NCI-H1105 treated with DMSO at 0.1 percent for 48 hours (cell line): ENCODE measurements around the gene GMPR.

ENCODE experiments used
- DNase-seq: peaks from one replicate; lab custom pipeline; 2025; lab: John Stamatoyannopoulos, UW

The GMPR gene

DNA sequence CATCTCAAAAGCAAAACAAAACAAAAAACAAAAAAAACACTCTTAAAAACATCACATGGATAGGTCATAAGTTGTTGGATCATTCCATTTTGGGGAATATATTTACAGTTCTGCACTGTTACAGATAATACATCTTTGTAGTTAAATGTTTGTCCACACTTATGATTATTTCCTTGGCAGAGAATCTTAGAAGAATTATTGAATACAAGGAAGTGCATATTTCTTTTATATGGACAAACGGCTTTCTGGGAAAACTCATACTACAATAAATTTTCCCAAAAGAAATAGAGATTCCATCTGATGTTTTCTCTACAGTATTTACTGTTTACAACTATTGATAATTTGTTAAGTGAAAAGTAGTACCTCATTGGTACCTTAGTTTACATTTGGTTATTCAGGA lies 33.8 kb downstream of the GMPR start:
- no peak for DNase-seq

GRCh38 chr6:16273256-16273655 lies 34.9 kb downstream of the GMPR start:
- DNase-seq = no peak

- DNase-seq = no peak
Observed at GRCh38 chr6:16274483-16274882, 36.1 kb downstream of the GMPR start.

DNA sequence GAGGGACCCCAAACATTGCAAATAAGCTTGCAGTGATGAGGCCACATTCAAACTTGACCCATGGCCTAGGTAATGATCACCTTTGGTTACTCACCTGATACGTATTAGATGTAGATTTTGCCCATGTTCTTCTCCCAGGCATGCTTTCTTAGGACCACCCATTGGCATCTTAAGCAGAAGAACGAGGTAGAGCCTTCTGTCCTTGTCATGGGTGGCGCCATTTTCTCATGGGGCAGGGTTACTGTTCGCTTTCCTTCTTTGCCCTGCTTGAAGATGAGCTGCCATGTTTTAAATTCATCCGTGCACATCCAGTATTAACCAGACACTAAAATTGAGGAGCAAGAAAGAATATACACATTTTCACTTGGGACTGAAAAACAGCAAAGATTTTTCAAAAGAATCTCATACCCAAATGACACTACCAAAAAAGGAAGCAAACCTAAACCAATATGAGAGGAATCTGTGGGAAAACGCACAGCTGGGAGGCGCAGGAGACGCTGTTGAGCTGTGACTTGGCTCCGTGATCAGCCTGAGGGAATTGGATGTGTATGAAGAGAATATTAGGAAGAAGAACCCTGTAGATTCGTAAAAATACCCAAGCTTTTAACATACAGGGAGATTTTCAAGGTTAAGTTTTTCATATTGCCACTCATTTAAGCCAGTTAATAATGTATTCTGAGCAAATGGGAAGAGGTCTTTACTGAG lies 36.6 kb downstream of the GMPR start:
- no peak for DNase-seq

GRCh38 chr6:16277101-16277981 lies 39.0 kb downstream of the GMPR start:
- no peak for DNase-seq

DNA sequence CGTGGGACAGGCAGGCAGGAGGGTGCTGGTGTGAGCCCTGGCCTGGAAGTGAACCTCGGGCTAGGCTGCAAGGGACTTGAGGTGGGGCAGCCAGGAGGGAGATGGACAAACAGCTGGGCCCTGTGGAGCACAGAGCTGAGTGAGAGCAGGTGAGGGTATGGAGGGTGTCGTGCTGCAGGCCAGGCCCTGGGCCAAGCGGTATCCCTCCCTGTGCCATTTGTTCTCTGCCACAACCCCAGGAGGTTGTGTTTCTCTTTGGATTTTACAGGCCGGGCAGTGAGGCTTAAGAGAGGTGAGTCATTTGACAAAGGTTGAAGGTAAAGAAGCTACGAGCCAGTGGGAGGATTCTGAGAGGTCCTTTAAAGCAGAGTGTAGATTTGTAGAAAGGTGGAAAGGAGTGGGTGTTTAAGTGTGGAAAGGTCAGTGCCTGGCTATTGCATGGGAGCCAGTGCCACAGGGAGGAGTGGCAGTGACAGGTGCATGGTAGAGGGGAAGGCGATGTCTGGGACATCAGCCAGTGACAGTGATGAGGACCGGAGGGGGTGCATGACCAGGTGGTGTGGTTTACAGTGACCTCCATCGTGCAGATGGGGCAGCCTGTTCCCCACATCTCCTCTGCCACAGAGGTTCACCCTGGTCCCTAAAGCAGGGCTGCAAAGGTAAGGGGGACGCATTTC lies 39.8 kb downstream of the GMPR start:
- DNase-seq = no peak

- no peak for DNase-seq
Observed at GRCh38 chr6:16278750-16279149, 40.4 kb downstream of the GMPR start.

- DNase-seq = no peak
Observed at GRCh38 chr6:16279243-16279642, 40.9 kb downstream of the GMPR start.

GRCh38 chr6:16282370-16282769 lies 44.0 kb downstream of the GMPR start:
- no peak for DNase-seq

DNA sequence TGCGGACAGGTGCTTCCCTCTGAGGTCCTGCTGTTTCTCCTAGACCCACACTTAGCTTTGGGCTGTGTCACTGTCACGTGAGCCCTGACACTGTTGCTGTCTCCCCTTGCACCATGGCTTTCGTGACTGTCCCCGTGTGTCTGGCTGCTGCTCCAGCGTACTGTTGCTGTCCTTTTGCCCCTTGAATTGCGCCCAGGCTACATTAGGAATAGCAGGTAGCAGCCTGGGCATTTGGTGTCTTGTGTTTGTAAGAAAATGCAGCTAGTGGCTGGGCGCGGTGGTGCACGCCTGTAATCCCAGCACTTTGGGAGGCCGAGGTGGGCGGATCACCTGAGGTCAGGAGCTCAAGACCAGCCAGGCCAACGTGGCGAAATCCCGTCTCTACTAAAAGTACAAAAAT lies 46.1 kb downstream of the GMPR start:
- DNase-seq = no peak

- DNase-seq = no peak
Observed at GRCh38 chr6:16285467-16286150, 47.2 kb downstream of the GMPR start.

DNA sequence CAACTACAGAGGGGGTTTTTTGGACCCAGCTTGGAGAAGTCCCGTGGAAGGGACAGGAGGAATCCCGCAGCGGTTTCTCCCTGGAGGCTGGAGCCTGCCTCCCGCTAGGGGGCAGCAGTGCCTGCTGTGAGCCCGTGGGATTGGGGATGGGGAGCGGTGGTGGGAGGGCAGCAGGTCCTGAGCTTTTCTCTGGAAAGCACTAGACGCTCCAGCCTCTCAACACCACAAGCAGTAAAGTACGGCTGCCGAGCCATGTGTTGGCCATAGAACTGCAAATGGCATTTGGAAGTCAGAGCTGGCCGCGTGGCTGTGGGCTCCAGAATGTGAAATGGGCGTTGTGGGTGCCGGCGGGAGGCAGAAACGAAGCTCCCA lies 47.8 kb downstream of the GMPR start:
- DNase-seq = no peak

DNA sequence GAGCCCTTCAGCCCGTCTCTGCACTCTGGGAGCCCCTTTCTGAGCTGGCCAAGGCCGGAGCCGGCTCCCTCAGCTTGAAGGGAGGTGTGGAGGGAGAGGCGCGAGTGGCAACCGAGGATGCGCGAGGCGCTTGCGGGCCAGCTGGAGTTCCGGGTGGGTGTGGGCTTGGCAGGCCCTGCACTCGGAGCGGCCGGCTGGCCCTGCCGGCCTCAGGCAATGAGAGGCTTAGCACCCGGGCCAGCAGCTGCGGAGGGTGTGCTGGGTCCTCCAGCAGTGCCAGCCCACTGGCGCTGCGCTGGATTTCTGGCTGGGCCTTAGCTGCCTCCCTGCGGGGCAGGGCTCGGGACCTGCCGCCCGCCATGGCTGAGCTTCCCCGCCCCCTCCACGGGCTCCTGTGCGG lies 49.8 kb downstream of the GMPR start:
- DNase-seq = no peak

DNA sequence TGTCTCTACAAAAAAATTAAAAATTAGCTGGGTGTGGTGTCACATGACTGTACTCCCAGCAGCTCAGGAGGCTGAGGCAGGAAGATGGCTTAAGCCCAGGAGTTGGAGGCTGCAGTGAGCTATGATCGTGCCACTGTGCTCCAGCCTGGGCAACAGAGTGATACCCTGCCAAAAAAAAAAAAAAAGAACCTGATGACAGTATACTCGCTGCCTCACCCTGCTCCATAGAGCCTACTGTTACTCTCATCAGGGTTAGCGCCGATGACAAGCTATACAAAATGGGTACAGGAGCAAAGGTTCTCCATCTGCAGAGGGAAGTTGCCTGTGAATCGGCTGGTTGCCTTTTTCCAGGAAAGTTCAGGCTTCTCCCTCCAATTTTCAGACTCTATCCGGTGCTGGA lies 53.4 kb downstream of the GMPR start:
- DNase-seq = no peak

DNA sequence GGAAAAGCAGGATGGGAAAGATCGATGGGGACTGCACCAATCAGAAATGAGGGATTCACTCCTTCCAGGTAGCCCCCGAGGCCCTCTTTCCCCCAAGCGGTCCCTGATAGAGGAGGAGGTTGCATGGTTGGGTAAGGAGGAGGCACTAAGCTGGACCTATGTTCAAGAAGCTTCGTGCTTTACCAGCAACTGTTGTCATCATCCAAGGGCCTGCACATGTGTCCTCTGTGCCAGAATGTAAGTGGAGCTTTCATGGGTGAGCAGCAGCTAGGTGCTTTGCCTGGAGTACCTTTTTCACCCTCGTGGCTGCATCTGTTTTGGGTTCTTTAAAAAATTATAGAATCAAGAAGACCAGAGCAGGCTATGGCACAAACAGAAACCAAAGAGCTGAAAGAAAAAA lies 54.0 kb downstream of the GMPR start:
- DNase-seq = no peak

GRCh38 chr6:16292942-16293341 lies 54.6 kb downstream of the GMPR start:
- no peak for DNase-seq

GRCh38 chr6:16294371-16294770 lies 56.0 kb downstream of the GMPR start:
- no peak for DNase-seq

GRCh38 chr6:16295060-16295459 lies 56.7 kb downstream of the GMPR start:
- no peak for DNase-seq

DNA sequence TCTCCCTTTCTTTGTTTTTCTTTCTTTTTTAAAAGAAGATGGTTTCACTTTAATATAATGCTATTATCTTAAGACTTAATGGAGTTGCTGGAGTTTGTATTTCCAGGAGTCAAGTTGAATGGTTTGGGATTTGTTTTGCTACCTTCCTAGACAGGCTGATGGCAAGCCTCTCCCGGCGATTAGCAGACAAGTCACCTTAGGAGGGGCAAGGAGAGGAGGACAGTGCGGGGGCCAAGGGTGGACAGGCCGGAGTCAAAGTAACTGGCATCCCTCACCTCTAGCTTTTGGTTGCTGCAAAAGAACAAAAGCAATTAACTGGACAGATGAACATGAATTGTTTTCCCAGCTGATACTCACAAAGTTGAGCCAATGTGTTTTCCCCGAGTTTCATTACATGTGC lies 57.1 kb downstream of the GMPR start:
- DNase-seq = no peak

GRCh38 chr6:16296061-16296670 lies 57.8 kb downstream of the GMPR start:
- DNase-seq = no peak

DNA sequence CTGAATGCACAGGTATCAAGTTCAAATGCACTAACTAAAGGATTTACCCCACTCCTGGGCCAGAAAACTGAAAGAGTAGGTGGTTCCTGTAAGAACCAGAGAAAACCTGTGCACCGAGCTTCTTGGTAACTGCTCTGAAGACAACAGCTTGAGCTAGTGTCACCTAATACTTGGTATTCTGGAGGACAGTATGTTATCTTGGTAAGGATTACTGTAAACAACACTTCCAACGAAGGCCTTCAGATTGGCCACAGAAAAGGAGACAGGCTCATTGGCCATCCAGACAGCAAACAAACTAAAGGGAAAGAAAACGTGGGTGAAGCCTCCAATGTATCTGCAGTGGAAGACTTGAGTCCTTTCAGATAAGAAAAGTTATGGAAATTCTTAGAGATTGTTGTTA lies 61.5 kb downstream of the GMPR start:
- no peak for DNase-seq

- no peak for DNase-seq
Observed at GRCh38 chr6:16301511-16301910, 63.1 kb downstream of the GMPR start.
